Measurements from ENCODE around the gene IL3.
A peak's percentile ranks its signal among the peaks of the same experiment; 100 is the strongest.

Gene IL3

DNA sequence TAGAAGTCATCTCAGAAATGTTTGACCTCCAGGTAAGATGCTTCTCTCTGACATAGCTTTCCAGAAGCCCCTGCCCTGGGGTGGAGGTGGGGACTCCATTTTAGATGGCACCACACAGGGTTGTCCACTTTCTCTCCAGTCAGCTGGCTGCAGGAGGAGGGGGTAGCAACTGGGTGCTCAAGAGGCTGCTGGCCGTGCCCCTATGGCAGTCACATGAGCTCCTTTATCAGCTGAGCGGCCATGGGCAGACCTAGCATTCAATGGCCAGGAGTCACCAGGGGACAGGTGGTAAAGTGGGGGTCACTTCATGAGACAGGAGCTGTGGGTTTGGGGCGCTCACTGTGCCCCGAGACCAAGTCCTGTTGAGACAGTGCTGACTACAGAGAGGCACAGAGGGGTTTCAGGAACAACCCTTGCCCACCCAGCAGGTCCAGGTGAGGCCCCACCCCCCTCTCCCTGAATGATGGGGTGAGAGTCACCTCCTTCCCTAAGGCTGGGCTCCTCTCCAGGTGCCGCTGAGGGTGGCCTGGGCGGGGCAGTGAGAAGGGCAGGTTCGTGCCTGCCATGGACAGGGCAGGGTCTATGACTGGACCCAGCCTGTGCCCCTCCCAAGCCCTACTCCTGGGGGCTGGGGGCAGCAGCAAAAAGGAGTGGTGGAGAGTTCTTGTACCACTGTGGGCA lies 13.8 kb downstream of the IL3 start:
- DNase-seq = no peak

DNA sequence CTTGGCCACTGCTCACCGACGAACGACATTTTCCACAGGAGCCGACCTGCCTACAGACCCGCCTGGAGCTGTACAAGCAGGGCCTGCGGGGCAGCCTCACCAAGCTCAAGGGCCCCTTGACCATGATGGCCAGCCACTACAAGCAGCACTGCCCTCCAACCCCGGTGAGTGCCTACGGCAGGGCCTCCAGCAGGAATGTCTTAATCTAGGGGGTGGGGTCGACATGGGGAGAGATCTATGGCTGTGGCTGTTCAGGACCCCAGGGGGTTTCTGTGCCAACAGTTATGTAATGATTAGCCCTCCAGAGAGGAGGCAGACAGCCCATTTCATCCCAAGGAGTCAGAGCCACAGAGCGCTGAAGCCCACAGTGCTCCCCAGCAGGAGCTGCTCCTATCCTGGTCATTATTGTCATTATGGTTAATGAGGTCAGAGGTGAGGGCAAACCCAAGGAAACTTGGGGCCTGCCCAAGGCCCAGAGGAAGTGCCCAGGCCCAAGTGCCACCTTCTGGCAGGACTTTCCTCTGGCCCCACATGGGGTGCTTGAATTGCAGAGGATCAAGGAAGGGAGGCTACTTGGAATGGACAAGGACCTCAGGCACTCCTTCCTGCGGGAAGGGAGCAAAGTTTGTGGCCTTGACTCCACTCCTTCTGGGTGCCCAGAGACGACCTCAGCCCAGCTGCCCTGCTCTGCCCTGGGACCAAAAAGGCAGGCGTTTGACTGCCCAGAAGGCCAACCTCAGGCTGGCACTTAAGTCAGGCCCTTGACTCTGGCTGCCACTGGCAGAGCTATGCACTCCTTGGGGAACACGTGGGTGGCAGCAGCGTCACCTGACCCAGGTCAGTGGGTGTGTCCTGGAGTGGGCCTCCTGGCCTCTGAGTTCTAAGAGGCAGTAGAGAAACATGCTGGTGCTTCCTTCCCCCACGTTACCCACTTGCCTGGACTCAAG lies 14.6 kb downstream of the IL3 start:
- DNase-seq = no peak

DNA sequence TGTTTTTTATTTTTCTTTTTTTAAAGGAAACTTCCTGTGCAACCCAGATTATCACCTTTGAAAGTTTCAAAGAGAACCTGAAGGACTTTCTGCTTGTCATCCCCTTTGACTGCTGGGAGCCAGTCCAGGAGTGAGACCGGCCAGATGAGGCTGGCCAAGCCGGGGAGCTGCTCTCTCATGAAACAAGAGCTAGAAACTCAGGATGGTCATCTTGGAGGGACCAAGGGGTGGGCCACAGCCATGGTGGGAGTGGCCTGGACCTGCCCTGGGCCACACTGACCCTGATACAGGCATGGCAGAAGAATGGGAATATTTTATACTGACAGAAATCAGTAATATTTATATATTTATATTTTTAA lies 15.2 kb downstream of the IL3 start:
- no peak for DNase-seq

DNA sequence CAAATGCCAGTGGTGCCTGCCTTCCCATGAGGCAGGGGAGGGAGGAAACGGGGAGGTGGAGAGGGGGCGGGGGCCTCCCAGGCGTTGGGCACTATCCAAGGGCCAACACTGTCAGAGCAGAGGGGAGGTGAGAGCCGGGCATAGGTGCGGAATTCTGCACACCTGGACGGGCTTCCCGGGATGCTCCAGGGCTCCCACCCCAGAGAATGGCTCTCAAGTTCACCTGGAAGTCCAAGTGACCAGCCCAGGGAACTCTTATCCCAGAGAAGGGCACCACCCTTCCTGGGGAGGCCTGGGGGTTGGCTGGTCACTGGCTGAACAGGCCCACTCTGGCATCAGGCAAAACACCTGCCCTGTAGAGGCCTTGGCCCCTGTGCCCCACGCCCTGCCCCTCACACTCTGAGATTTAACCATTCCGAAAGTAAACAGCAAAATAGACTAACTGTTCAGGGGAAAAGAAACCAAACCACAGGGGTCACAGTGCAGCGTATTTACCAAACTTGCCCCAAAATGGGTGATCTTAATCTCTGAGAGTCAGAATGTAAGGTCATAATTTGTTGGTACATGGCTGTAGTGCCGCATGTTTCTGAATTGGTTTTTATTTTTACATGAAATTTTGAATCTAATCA lies 15.9 kb downstream of the IL3 start:
- no peak for DNase-seq

- DNase-seq = no peak
Measured at GRCh38 chr5:132076983-132077382, 16.5 kb downstream of the IL3 start.

DNA sequence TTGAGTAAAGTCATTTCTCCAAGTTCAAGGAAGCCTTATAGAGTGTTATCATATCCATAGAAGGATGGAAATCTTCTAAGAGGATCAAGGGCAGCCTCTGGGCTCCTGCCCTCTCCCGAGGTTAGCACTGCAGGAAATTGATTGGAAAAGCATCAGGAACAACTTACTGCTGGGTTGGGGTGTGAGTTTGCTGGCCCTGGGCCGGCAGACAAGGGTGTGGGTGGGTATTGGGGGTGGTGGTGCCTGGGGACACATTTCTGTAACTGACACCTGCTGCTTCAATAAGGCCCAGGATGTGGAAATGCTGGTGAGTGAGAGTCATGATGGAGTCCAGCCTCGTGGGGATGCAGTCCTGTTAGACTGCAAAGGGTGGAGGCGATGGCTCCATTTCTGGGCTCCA lies 18.6 kb downstream of the IL3 start:
- DNase-seq = no peak

DNA sequence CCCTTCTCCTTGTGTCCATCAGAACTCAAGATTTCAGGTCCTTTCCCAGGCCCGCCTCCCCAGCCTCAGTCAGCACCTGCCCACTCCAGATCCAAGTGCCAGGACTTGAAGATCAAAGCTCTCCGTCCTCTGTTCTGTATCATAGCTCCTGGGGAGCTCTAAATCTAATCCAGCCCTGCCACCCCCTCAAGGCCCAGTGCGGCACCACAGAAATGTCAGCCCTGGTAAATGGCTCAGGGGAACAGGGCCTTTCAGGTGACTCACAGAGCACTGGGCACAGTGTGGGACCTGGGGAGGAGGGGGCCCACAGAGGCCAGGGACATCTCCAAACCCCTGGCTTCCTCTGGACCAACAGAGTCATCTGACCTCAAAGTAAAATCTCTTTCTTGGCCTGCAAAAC lies 19.2 kb downstream of the IL3 start:
- DNase-seq = no peak

- no peak for DNase-seq
Measured at GRCh38 chr5:132080595-132080994, 20.1 kb downstream of the IL3 start.

DNA sequence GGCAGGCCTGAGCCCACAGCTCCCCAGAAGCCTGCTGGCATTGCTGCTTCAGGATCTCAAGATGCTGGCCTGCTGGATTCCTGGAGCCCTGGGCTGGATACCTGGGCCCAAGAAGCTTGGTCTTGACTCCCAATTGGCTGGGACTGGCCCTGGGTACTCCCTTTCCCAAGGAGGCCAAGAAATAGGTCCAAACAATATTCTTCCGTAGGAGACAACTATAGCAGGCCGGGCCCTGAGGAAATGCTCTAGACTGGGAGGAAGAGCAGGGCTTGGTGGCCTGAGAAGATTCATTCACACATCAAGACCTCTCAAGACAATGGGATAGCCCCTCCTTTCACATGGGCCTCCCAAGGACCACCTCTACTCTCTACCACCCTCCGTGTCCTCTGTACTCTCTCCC lies 21.0 kb downstream of the IL3 start:
- no peak for DNase-seq

- DNase-seq = no peak
Measured at GRCh38 chr5:132082329-132083023, 22.0 kb downstream of the IL3 start.

- no peak for DNase-seq
Measured at GRCh38 chr5:132083071-132083678, 22.7 kb downstream of the IL3 start.

- DNase-seq = no peak
Measured at GRCh38 chr5:132085686-132086085, 25.2 kb downstream of the IL3 start.

GRCh38 chr5:132086277-132086794 lies 25.9 kb downstream of the IL3 start:
- DNase-seq = peak; percentile 75

DNA sequence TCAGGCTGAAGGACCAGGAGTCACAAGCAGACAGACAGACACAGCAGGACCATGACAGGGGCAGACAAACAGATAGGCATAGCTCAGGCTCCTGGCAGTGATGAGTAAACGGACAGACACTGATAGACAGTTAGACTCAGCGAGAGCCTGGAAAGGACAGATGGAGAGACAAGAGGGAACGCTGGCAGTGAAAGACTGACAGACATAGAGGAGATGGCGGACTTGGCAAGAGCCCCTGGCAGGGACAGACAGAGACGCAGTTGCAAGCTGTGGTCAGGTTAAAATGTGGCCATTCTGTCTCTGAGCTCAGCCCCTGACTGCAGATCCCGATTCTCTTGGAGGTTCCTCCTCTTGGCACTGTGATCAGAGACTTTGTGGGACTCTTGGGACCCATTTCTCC lies 26.7 kb downstream of the IL3 start:
- DNase-seq = peak; percentile 37

DNA sequence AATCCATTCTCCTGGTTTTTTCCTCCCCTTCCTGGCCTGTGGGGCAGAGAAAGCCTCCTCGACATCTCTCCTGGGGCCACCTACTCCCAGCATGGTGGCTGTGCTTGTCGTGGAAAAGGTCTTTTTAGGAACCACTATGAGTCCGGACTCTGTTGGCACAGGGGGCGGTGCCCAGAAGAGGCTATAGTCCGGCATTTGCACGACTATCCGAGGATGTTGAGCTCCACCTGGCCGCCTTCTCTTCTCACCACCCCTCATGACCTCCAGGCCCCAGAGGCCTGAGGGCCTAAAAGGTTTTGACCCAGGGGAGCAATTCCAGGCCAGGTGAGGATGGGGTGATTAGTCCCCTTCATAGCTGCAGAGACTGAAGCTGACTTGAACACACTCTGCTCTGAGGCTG lies 27.2 kb downstream of the IL3 start:
- DNase-seq = no peak

- DNase-seq = no peak
Measured at GRCh38 chr5:132089363-132089762, 28.9 kb downstream of the IL3 start.

DNA sequence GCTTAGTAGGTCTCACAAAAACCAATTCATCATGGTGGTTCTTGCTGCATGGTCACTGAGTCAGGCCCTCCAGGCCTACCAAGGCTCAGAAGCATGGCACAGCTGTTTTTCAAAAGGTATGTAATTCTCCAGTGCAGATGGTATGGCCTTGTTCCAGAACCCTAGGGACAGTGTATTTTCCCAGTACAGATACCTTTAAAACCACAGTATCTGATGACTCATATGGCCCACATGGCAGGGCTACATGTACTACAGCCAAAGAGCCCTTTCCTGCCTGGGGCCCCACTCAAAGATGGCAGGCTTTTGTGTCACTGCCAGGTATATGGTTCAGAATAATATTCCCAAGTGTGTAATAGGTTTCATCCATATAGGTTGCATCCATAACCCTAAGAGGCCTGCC lies 29.7 kb downstream of the IL3 start:
- DNase-seq = peak; percentile 72

DNA sequence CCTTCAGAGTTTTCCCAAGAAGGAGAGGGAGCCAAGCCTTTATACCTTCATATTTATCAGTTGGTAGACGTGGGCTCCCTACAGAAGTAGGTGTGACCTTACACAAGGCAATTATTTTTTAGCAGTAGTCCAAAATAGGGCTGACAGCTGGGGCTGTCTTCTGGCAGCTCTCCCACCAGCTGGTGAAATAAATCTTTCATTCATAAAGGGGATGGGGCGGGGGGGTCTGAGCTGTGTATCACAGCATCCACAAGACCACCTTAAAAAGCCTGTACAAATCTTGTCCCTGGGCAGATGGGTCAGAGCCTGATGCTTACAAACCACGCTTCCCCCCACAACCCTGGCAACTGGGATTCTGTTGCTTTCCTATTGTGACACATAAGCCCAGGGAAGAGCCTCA lies 32.8 kb downstream of the IL3 start:
- peak; percentile 83 for DNase-seq

DNA sequence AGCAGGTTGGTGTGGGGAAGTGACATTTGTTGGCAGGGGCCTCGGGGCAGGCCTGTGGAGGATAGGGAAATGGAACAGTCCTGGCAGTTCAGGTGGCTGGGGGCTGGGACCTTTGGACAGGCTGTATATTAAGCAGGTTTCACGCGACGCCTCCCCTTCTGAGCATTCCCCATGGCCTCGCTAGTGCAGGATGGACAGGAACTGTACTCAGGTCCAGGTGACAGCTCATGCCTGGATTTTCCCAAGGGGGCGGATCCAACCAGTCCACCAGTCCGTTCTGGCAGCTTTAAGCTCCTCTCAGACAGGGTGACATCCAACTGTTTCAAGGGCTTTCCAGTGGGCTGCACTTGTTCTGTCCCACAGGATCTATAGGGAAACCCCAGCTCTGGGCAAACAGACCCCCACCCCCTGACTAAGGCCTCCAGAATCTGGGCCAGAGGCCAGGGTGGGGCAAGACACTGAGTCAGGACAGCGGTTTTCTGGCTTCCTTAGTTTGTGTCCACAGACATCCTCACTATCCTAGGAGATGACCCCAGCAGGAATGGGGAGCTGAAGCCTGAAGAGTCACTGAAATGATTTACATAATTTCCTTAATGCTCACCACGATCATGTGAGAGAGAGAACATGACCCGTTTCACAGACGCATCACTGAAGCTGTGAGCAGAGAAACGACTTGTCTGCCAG lies 34.1 kb downstream of the IL3 start:
- DNase-seq = no peak

DNA sequence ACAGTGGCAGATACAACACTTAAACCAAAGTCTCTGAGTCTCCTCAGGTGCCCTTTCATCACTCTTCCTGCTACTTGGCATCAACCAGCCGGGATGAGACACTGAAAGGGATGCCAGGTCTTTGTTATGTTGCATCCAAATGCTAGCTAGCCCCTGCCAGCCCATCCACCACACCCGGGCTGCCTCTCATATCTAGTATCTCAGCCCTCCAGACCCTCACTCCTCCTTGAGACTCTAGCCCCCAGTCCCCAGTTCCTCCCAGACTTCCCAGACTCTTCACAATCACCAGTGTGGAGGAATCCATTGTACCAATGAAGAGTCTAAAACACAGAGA lies 34.6 kb downstream of the IL3 start:
- DNase-seq = no peak

DNA sequence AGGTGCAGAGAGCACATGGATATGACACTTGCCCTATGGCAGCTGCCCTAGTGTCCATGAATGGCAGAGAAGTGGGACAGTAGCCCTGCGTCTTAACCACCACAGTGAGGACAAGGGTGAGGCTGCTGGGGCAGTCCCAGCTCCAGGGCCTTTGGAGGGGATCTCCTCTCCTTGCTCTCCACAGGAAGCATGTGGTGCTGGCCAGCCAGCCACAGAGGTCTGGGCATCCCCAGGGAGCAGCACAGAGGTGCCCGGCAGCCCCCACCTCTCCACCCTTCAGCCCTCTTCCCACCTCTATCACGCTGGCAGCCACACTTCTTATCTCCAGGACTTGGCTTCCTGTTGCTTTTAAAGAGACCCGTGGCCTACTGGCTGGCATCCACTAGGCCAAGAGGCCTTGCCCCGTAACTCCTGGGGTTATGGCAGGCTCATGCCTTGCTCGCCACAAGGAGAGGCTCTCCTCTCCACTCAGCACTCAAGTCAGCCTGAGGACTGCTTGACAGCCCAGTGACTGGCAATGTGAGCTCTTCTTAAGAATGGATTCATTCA lies 35.0 kb downstream of the IL3 start:
- no peak for DNase-seq

DNA sequence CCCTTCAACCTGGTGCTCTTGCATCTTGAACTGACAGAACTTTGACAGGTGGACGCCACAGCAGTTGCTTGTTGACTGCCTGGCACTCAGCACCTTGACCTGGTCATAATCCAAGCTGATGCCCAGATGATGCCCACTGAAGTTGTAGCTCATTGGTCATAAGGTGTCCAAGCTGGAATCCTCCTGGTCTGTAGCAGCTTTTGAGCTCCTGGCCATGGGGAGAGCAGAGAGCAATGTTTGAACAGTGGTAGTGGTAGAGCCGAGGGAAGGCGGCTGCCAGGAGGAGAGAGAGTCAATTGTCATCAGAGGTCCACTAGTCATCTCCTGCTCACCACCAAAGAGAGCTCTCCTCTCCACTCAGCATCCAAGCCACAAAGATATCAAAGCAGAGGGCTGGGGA lies 36.4 kb downstream of the IL3 start:
- no peak for DNase-seq
